ENCODE measurements around the gene ANXA6.

ANXA6 gene

GRCh38 chr5:151079838-151080612 lies 77.6 kb downstream of the ANXA6 start:
- no peak for DNase-seq

- no peak for DNase-seq
These were observed 78.9 kb downstream of the ANXA6 start for GRCh38 chr5:151078490-151079262.

GRCh38 chr5:151077967-151078366 lies 79.6 kb downstream of the ANXA6 start:
- no peak for DNase-seq

GRCh38 chr5:151077419-151077818 lies 80.2 kb downstream of the ANXA6 start:
- DNase-seq = no peak

GRCh38 chr5:151076616-151077015 lies 81.0 kb downstream of the ANXA6 start:
- DNase-seq = no peak

- DNase-seq = no peak
These were observed 81.8 kb downstream of the ANXA6 start for GRCh38 chr5:151075698-151076331.

- DNase-seq = no peak
These were observed 83.0 kb downstream of the ANXA6 start for GRCh38 chr5:151074557-151074956.

- no peak for DNase-seq
These were observed 84.3 kb downstream of the ANXA6 start for GRCh38 chr5:151073280-151073679.

- no peak for DNase-seq
These were observed 85.0 kb downstream of the ANXA6 start for GRCh38 chr5:151072630-151073025.

GRCh38 chr5:151071848-151072629 lies 85.5 kb downstream of the ANXA6 start:
- DNase-seq = no peak

GRCh38 chr5:151071021-151071420 lies 86.6 kb downstream of the ANXA6 start:
- no peak for DNase-seq

- DNase-seq = no peak
These were observed 87.1 kb downstream of the ANXA6 start for GRCh38 chr5:151070449-151070848.

GRCh38 chr5:151068433-151069197 lies 89.0 kb downstream of the ANXA6 start:
- DNase-seq = no peak

- DNase-seq = no peak
These were observed 89.7 kb downstream of the ANXA6 start for GRCh38 chr5:151067632-151068432.

- DNase-seq = no peak
These were observed 90.7 kb downstream of the ANXA6 start for GRCh38 chr5:151066920-151067319.

GRCh38 chr5:151065609-151066008 lies 92.0 kb downstream of the ANXA6 start:
- DNase-seq = no peak

- no peak for DNase-seq
These were observed 92.6 kb downstream of the ANXA6 start for GRCh38 chr5:151064916-151065499.

GRCh38 chr5:151063142-151063989 lies 94.2 kb downstream of the ANXA6 start:
- peak; percentile 58 for DNase-seq

GRCh38 chr5:151062405-151063141 lies 95.0 kb downstream of the ANXA6 start:
- DNase-seq = no peak
